NCI-H1105 treated with DMSO at 0.1 percent for 48 hours (cell line): ENCODE results near the gene PLCB1.

Experiments
- DNase-seq: peaks from one replicate; lab custom pipeline; 2025; lab: John Stamatoyannopoulos, UW

PLCB1 gene

GRCh38 chr20:8246153-8246552, 114.1 kb downstream of the PLCB1 start:
- DNase-seq = no peak

GRCh38 chr20:8246716-8247115, 114.7 kb downstream of the PLCB1 start:
- no peak for DNase-seq

DNA sequence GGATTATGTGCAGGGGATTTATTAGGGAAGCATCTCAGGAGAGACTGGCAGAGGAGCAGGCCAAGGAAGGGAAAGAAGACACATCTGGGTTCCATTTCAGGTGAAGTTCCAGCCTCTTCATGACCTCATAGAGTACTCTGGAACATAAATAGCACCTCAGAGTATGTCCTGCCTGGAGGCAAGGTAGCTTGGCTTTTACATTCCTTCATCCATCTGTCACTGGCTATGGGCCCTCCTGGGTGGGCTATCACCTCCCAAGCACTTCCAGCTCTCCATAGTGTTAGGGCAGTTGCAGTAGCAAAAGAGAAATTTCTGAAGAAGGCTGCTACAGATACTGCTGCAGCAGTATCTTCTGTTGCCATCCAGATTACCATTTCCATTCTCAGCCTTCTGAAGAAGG, 116.0 kb downstream of the PLCB1 start:
- no peak for DNase-seq

- DNase-seq = no peak
These were observed 117.6 kb downstream of the PLCB1 start for GRCh38 chr20:8249634-8250033.

- DNase-seq = no peak
These were observed 118.6 kb downstream of the PLCB1 start for GRCh38 chr20:8250539-8251200.

DNA sequence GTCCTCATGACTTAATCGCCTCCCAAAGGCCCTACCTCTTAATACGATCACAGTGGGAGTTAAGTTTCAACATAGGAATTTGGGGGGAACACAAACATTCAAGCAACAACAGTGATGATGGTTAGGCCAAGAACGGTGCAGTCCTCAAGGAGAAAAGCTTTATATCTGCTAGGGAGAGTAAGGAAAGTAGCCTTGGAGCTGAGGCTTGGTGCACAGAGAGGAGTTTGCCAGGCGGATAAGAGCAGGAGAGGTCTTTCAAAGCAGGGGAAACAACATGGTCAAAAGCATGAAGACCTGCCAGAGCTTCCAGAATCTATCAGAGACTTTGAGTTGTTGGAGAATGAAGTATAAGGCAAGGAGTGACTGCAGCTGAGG, 119.1 kb downstream of the PLCB1 start:
- no peak for DNase-seq

DNA sequence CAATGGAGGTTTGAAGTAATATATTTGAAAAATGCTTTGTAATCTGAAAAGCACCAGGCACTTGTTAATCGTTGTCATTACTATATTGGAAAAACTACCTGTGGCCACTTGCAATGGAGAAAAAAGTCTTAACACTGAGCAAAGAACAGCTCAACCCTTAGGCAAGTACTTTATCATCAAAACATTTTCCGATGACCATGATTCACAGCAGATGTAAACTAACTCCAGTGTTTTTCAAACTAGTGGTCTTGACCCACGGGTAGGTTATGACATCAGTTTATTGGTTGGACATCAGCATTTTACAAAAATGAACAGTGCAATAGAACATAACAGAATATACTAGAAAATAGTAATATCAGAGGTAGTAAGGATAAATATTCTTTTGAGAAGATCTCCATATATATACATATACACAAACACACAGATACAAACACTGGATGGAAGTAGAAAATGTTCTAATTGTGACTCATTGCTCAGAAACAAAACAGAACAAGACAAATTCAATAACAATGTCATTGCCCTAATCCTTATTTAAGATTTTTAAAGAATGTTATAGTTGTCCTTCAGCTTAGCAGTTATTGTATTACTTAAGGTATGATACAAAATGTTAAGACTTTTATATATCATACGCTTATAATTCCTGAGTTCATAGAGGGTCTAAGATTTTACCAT, 123.0 kb downstream of the PLCB1 start:
- DNase-seq = no peak

DNA sequence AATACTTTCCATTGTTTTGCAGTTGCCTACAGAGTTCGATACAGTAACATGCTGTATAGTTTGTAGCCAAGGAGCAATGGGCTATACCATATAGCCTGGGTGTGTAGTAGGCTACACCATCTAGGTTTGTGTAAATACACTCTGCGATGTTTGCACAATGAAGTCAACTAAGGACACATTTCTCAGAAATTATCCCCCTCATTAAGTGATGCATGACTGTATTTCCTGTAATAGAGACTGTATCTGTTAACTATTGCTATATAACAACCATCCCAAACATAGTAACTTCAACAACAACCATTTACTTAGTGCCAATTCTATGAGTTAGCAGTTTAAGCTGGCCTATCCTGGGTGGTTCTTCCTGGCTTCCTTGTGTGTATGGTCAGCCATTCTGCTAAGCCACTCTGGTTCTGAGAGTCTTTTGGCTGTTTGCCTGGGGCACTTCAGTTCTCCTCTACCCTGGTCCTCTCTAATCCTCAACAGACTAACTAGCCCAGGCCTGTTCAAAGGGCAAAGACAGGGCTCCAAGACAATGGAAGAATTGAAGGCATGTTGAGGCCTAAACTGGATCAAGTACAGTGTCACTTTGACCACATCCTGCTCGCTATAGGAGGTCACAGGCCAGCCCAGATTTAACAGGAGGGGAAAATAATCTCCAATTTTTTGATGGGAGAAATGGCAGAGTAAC, 124.0 kb downstream of the PLCB1 start:
- peak; percentile 75 for DNase-seq

DNA sequence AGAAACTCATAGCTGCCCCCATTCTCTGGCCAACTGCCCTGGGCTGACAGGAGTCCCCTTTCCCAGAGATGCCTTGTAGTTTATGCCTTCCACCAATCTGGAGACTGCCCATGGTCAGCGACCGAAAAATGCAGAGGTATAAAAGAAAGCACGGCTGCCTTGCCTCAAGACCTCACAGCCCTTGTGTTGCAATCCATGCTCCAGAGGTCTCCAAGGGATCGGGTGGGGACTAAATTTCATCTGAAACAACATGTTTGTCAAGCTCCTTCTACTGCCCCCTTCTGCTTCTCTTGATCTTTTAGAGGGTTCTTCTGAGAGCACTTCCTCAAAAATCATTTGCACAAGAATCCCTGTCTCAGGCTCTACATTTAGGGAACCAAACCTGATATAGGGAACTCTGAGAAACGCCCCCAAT, 128.8 kb downstream of the PLCB1 start:
- DNase-seq = no peak

DNA sequence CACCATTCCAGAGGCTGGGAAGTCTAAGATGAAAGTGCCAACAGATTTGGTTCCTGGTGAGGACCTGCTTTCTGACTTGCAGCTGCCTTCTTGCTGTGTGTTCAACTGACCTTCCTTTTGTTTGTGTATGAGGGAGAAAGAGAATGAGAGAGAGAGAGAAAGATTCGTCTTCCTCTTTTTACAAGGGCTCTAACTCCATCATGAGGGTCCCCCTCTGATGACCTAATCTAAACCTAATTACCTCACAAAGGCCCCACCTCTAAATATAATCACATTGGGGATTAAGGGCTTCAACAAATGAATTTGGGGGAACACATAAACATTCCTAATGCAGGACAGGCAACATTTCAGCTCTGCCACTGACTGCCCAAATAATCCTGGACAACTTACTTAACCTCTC, 130.7 kb downstream of the PLCB1 start:
- no peak for DNase-seq

- no peak for DNase-seq
These were observed 133.5 kb downstream of the PLCB1 start for GRCh38 chr20:8265588-8265987.

- DNase-seq = peak; percentile 52
These were observed 134.9 kb downstream of the PLCB1 start for GRCh38 chr20:8267009-8267408.

- DNase-seq = no peak
These were observed 139.7 kb downstream of the PLCB1 start for GRCh38 chr20:8271727-8272126.

GRCh38 chr20:8272766-8273165, 140.7 kb downstream of the PLCB1 start:
- no peak for DNase-seq

- no peak for DNase-seq
These were observed 152.8 kb downstream of the PLCB1 start for GRCh38 chr20:8284902-8285301.

DNA sequence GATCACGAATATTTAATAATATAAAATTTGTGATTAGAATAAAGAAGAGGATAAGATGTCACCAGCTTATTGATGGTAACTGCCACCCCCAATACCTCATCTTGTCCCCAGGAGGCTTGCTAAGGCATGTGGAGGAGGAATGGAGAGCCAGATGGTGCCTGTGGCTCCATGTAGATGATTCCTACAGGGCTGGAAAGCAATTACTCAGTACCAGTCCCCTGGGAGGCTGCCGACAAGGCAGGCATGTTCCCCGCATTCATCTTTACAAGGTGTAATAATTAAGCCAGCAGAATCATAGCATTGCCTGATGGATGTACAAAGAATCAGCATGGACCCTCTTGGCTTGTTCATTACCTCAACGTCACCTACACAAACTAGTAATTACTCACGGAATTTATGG, 155.3 kb downstream of the PLCB1 start:
- peak; percentile 9 for DNase-seq

DNA sequence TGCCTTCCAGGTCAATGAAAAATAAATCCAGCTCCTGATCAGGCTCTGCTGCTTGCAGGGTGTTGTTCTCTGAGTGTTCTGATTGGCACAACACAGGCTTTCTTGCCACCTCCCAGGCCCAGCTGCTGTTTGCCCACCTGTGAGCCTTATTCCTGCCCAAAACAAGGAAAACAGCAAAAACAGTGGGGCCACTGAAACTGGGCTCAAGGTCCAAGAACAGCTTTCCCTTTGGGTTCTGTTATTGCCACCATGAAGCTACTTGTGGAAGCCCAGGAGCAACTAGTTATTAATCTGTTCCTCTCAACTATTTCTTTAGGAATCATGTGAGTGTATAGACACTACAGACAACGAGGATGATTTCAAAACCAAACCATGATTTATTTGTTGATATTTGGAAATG, 159.1 kb downstream of the PLCB1 start:
- no peak for DNase-seq

- no peak for DNase-seq
These were observed 159.8 kb downstream of the PLCB1 start for GRCh38 chr20:8291873-8292272.

DNA sequence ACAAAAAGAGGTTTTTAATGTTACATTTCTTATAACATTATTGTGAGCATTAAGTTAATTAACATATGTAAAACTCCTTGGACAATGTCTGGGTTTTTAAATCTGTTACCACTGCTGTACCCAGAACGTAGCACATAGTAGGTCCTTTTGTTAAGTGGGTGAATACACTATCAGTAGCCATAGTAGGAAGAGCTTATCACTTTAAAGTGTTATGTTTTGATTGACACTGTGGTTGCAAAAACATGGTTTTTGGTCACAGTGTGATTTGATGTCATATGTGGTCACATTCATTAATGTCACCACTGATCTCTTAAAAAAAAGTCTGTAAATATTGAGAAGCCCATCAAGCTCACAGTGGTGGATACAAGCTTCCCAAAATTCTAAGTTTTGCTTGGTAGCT, 160.7 kb downstream of the PLCB1 start:
- no peak for DNase-seq

GRCh38 chr20:8293750-8294149, 161.7 kb downstream of the PLCB1 start:
- DNase-seq = no peak

- no peak for DNase-seq
These were observed 164.5 kb downstream of the PLCB1 start for GRCh38 chr20:8296536-8296935.

- no peak for DNase-seq
These were observed 166.5 kb downstream of the PLCB1 start for GRCh38 chr20:8298426-8299043.

DNA sequence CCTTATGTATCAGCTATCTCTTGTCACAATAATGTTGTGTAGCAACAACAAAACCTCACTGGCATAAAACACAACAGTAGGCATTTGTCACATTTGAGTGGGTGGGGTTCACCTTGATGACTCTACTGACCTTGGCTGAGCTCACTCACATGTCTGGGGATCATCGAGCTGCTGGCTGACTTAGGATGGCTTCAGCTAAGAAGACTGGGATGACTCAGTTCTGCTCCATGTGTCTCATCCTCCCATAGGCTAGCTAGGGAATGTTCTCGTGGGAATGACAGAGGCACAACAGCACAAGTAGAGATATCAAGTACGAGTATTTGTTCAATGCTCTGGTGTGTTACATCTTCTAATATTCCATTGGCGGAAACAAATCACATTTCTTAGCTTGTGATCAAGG, 167.9 kb downstream of the PLCB1 start:
- no peak for DNase-seq
